NCI-H774 (cell line): ENCODE measurements around the gene MARCHF10.
A peak's percentile ranks its signal among the peaks of the same experiment; 100 is the strongest.
"Not testable (repeated sequence)": the region's sequence is repeated elsewhere in the genome, so short reads cannot be mapped to it uniquely, and the experiment has no call there.

ENCODE experiments used
- DNase-seq: peaks from one replicate; lab custom pipeline; 2025; lab: John Stamatoyannopoulos, UW

The MARCHF10 gene

GRCh38 chr17:62807812-62808575 lies at the start of gene MARCHF10:
MARCHF10 (minus strand) TSS chr17:62808314; CDS start chr17:62801735, 6,579 bp downstream.
- peak; percentile 84 for DNase-seq

- no peak for DNase-seq
Measured at GRCh38 chr17:62857526-62857925, 49.4 kb upstream of the MARCHF10 start.

- no peak for DNase-seq
Measured at GRCh38 chr17:62856594-62856993, 48.5 kb upstream of the MARCHF10 start.

GRCh38 chr17:62855156-62855555 lies 47.0 kb upstream of the MARCHF10 start:
- DNase-seq, result no peak

- no peak for DNase-seq
Measured at GRCh38 chr17:62854098-62854680, 46.1 kb upstream of the MARCHF10 start.

- no peak for DNase-seq
Measured at GRCh38 chr17:62852195-62852594, 44.1 kb upstream of the MARCHF10 start.

- not testable (repeated sequence) for DNase-seq
Measured at GRCh38 chr17:62849591-62850415, 41.7 kb upstream of the MARCHF10 start.

GRCh38 chr17:62848334-62848733 lies 40.2 kb upstream of the MARCHF10 start:
- DNase-seq, result no peak

GRCh38 chr17:62847426-62847825 lies 39.3 kb upstream of the MARCHF10 start:
- no peak for DNase-seq

GRCh38 chr17:62840871-62841270 lies 32.8 kb upstream of the MARCHF10 start:
- DNase-seq, result no peak

- DNase-seq, result not testable (repeated sequence)
Measured at GRCh38 chr17:62833816-62834215, 25.7 kb upstream of the MARCHF10 start.

- no peak for DNase-seq
Measured at GRCh38 chr17:62832405-62832804, 24.3 kb upstream of the MARCHF10 start.

GRCh38 chr17:62831066-62831465 lies 23.0 kb upstream of the MARCHF10 start:
- DNase-seq, result not testable (repeated sequence)

GRCh38 chr17:62827746-62828485 lies 19.8 kb upstream of the MARCHF10 start:
- no peak for DNase-seq

- DNase-seq, result no peak
Measured at GRCh38 chr17:62826956-62827355, 18.8 kb upstream of the MARCHF10 start.

GRCh38 chr17:62825182-62825581 lies 17.1 kb upstream of the MARCHF10 start:
- no peak for DNase-seq

- DNase-seq, result no peak
Measured at GRCh38 chr17:62824290-62825131, 16.4 kb upstream of the MARCHF10 start.

GRCh38 chr17:62823111-62823893 lies 15.2 kb upstream of the MARCHF10 start:
- no peak for DNase-seq

GRCh38 chr17:62822080-62822904 lies 14.2 kb upstream of the MARCHF10 start:
- no peak for DNase-seq
